HG02938 (cell line): ENCODE results near the gene TSKU.
"Not testable (repeated sequence)": the region's sequence is repeated elsewhere in the genome, so short reads cannot be mapped to it uniquely, and the experiment has no call there.

Source experiments
- ATAC-seq: cut with Tn5 transposase; IDR thresholded peaks from one replicate; pipeline ENCODE4 v1.9.1; 2021; ENCODE audit warnings: mild to moderate bottlenecking, moderate library complexity; ENCODE audit not compliant: unreplicated experiment

TSKU gene

GRCh38 chr11:76783294-76783895, at the start of gene TSKU:
Gene TSKU (plus strand): TSS chr11:76783356. CDS start chr11:76795617, 12,261 bp downstream.
- no peak for ATAC-seq

GRCh38 chr11:76733906-76734305, 49.2 kb upstream of the TSKU start:
- not testable (repeated sequence) for ATAC-seq

GRCh38 chr11:76734456-76735420, 48.4 kb upstream of the TSKU start:
- no peak for ATAC-seq

- ATAC-seq = no peak
Observed at GRCh38 chr11:76735841-76736240, 47.3 kb upstream of the TSKU start.

- no peak for ATAC-seq
Observed at GRCh38 chr11:76736266-76736665, 46.9 kb upstream of the TSKU start.

- ATAC-seq = no peak
Observed at GRCh38 chr11:76736773-76737495, 46.2 kb upstream of the TSKU start.

GRCh38 chr11:76738618-76739240, 44.4 kb upstream of the TSKU start:
- ATAC-seq = no peak

GRCh38 chr11:76739798-76740197, 43.4 kb upstream of the TSKU start:
- ATAC-seq = no peak

GRCh38 chr11:76740772-76741171, 42.4 kb upstream of the TSKU start:
- ATAC-seq = no peak

GRCh38 chr11:76742902-76743301, 40.3 kb upstream of the TSKU start:
- ATAC-seq = no peak

- no peak for ATAC-seq
Observed at GRCh38 chr11:76744186-76745043, 38.7 kb upstream of the TSKU start.

GRCh38 chr11:76745044-76745376, 38.1 kb upstream of the TSKU start:
- ATAC-seq = no peak

GRCh38 chr11:76745561-76746207, 37.5 kb upstream of the TSKU start:
- no peak for ATAC-seq

GRCh38 chr11:76747153-76747914, 35.8 kb upstream of the TSKU start:
- no peak for ATAC-seq

GRCh38 chr11:76747915-76748860, 35.0 kb upstream of the TSKU start:
- ATAC-seq = no peak

GRCh38 chr11:76748948-76749347, 34.2 kb upstream of the TSKU start:
- no peak for ATAC-seq

- no peak for ATAC-seq
Observed at GRCh38 chr11:76750067-76750466, 33.1 kb upstream of the TSKU start.

- no peak for ATAC-seq
Observed at GRCh38 chr11:76750746-76751145, 32.4 kb upstream of the TSKU start.
